Activated CD4-positive, alpha-beta T cell treated with anti-CD3 and anti-CD28 coated beads, Interleukin-2, amount 50 U/mL, for 48 hours (primary cell): ENCODE data around the gene PORCN.

Experiments
- DNase-seq, 2 experiments: peaks; one replicate each; pipeline ENCODE4 v3.0.0-alpha.2; 2020

PORCN gene

GRCh38 chrX:48508400-48509244 is at the start of gene PORCN:
PORCN (plus strand) TSS chrX:48508992; CDS start chrX:48509821, 829 bp downstream.
- DNase-seq: peak; percentile 80 to 84

GRCh38 chrX:48459483-48459882 is 49.3 kb upstream of the PORCN start:
- no peak for DNase-seq

GRCh38 chrX:48460031-48460430 is 48.8 kb upstream of the PORCN start:
- DNase-seq: no peak

- DNase-seq: no peak
Observed at GRCh38 chrX:48460606-48461005, 48.2 kb upstream of the PORCN start.

- DNase-seq: no peak
Observed at GRCh38 chrX:48461830-48462229, 47.0 kb upstream of the PORCN start.

GRCh38 chrX:48465336-48465933 is 43.4 kb upstream of the PORCN start:
- no peak for DNase-seq

DNA sequence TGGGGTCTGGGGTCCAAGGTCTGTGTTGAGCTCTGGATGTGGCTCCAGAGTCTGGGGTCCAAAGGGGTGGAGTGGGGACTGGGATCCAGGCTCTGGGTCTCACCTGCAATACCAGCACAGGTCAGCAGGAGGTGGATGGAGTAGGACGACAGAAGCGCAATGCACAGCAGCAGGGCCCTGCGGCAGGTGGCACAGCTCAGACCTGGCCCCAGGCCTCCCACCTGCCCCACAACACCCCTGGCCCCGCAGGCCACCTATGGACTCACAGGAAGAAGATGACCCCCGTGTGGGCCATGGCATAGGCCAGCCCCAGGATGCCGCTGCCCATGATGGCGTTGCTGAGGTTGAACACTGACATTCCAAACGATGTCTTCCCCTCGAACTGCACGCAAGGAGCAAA is 42.1 kb upstream of the PORCN start:
- peak; percentile 53 to 61 for DNase-seq

- DNase-seq: no peak
Observed at GRCh38 chrX:48467281-48467761, 41.5 kb upstream of the PORCN start.

DNA sequence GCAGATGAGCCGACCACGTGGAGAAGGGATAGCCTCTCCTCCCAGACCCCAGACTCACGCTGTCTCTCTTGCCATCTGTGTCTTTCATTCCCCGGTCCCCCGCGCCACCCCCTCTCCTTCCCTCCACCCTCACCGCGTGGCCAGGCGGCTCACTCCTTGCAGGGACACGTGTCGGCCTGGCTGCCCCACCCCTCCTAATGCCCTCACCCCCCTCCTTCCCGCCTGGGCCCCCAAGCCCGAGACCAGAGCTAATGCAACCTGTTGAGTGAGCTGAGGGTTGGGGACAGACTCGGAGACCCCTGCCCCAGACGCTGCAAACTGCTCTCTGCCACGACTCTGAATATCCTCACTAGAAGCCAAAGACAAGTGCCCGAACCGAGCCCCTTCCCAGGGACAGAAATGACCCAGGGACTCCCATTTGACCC is 40.5 kb upstream of the PORCN start:
- peak; percentile 59 to 67 for DNase-seq

DNA sequence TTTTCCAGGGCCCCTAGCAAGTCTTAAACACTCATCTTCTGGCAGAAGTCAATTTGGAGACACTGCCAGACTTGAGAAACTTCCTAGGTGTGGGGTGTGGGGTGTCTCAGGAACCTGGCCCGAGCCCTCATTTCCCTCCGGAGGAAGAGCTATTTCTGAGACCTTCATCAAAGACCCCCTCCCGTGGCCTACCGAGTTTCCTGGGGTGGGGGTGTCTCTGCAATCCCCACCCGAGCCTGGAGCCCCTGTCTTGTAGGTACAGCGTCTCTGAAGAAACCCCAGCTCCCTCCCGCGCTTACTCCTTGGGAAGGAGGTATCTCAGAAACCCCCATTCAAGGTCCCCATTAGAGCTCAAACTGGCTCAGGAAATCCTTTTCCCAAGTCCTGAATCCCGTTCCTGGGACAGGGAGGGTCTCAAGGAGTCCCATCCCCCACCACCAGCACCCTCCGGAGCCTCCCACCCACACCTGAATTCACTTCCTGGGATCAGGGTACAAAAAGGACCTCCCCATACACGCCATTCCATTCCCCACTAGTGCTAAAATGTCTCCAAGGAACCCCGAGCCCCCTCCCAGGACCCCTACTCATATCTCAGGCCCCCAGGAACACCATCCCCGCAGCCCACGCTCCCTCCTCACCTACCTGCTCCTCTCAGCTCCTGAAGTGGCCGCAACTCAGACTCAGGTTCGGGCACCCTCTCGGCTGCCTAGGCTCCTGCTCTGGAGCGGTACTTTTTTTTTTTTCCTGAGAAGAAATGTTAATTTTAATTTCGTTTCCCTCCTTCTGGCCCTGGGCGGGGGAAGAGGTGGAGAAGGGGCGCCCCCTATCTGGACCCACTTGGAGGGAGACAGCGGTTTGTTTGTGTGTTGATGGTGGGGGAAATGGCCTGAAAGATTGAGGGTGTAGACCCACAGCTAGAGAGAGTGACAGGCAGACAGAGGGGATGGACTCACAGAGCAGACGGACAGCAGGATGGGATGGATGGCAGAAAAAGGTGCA is 39.8 kb upstream of the PORCN start:
- peak; percentile 50 to 66 for DNase-seq

- DNase-seq: no peak
Observed at GRCh38 chrX:48470110-48470832, 38.5 kb upstream of the PORCN start, which contains the start of gene SLC38A5. SLC38A5 (minus strand) TSS chrX:48470260; CDS start chrX:48467924, 2,336 bp downstream.

DNA sequence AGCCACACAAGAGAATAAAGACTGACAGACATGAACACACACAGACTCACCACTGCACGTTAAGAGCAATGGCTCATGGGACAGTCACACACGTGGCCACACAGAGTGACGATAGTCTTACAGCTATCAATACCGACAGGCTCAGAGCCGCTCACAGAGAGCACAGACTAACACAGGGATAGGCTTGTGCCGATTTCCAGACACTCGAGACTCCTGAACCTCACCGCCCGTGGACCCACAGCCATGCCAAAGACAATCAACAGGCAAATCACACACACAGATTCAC is 38.0 kb upstream of the PORCN start:
- DNase-seq: no peak

DNA sequence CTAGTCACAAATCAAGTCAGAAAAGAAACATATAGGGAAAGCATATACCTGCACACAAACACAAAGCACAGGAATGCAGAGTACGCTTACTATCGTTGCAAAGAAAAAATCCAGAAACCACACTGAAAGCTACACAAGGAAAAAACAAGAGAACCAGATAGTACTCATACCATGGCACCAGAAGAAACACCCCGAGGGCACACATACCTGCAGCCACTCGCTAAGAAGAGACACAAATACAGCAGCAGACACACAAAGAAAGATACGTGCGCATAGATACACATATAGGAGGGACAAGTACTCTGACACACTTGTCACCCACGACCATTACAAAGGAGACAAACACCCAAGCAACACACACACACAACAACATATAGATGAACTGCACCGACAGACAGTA is 37.3 kb upstream of the PORCN start:
- DNase-seq: no peak

- DNase-seq: no peak
Observed at GRCh38 chrX:48472225-48472624, 36.6 kb upstream of the PORCN start.

DNA sequence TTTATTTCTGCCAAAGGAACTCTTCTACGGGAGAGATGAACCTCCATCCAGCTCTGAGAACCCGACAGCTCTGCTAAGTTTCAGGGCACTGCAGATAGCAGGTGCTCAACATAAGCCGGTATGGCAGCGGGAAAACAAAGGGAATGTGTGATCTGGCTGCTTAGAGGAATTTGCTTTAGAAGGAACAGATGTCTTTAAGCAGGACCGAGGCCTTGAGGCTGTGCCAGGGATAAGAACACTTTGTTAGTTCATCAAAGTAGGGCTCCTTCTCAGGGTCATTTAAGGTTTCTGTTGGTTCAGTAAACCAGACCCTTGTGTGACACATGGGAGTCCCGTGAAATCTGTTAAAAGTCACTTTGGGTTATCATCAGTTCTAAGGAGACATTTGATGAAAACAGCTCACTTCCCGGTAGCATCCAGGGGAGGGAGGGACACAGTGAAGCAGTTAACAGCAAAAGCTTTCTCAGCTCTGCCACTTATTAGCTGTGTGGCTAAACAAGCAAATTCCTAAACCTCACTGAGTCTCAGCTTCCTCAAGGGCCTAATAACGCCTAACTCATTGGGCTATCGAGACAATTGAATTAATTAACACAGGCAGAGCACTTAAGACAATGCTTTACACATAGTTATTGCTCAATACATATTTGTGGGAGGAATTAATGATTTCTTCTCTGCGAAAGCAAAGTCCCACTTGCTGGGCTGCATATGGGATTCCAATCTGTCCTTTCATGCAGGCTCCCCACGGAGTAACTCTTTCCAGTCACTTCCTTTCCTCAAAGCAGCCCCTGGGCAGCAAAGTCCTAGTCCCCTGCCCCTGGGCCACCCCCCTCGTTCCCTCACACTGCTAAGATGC is 35.7 kb upstream of the PORCN start:
- DNase-seq: no peak

DNA sequence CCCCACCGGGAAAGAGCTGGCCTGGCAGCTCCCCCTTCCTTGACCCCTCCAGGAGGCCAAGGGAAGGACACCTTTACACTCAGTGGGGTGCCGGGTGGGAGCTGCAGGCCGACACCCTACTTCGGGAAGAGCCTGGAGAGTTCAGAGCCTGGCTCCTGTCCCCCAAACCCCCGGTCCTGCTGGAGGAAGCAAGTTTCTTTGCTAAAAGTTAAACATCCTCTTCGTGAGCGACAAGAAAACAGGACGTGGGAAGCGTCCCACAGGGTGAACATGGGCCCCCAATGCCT is 35.1 kb upstream of the PORCN start:
- no peak for DNase-seq

DNA sequence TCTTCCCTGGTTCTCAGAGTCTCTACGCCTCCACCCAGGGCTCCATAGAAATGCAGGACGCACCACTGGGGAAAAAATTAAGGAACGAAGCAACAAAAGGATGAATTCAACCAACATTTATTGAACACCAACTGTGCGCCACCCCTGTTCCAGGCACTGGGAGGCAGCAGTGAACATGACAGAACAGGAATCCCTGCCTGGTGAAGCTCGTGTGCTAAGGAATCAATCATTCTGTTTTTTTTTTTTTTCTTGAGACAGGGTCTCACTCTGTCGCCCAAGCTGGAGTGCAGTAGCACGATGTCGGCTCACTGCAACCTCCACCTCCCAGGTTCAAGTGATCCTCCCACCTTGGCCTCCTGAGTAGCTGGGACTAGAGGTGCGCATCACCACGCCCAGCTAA is 34.7 kb upstream of the PORCN start:
- DNase-seq: peak in 1 of 2 experiments; percentile 29

DNA sequence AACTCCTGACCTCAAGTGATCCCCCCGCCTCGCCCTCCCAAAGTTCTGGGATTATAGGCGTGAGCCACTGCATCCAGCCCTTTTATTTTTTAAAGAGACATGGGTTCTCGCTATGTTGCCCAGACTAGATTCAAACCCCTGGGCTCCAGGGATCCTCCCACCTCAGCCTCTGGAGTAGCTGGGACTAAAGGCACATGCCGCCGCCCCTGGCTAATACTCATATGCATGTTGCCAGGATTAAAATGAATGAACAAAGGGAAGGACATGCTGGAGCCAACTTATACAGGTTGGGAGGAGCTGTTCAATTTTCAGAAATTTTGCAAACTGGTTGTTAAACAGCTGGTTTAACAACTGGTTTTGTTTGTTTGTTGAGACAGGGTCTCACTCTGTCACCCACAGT is 34.2 kb upstream of the PORCN start:
- DNase-seq: no peak

GRCh38 chrX:48475296-48475695 is 33.5 kb upstream of the PORCN start:
- no peak for DNase-seq

DNA sequence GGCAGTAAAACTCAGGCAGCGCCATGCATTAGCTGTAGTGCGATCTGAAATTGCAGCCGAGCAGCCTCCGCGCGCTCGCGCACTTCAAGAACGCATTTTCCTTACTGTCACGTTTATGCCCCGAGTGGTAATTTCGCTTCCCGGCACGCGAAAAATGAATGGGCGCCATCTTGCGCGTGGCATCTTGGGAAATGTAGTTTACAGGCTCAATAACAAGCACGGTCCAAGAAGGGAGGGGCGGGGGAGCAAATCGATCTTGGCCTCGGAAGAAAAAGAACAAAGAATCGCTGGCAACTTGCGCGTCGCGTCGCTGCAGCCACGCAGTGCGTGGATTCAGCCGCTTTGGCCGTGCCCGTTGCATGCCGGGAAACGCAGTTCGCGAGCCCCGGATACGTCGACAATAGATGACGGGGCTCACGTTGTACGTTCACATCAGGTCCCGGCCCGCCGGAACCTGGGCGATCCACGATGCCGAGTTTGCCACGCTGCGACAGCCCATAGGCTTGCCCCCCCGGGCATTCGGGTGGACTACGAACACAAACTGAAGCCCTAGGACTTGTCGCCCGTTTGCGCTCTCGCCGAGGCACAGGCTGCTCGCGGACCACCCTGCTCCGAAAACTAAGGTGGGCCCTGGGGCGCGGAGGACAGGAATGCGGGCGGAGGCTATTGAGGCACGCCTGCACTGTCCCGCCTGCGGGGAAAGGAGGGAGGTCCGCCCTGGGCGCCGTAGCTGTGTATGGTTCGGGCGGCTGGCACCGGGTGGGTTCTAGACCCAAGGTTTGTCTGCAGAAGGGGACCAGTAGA is 32.8 kb upstream of the PORCN start, which contains the start of gene FTSJ1:
FTSJ1 (plus strand) TSS at position 426 of the 804 bp plus-strand sequence. CDS start 1,849 bp downstream, outside the sequence.
- peak; percentile 81 to 85 for DNase-seq

- DNase-seq: no peak
Observed at GRCh38 chrX:48476919-48477318, 31.9 kb upstream of the PORCN start.
